Glutamatergic neuron (in vitro differentiated cells): ENCODE data around the gene SNX19. TPM values are rescaled to one million over a fixed set of nuclear protein-coding genes. Genes with fewer than 3 reads are reported as not detected.

Source experiments
- DNase-seq: peaks from one replicate; pipeline ENCODE4 v3.0.0; 2022
- H3K27ac Mint-ChIP-seq: one replicate; pipeline ENCODE4 v1.8.0; 2020; ENCODE audit warnings: mild to moderate bottlenecking, mixed read lengths, inconsistent platforms; ENCODE audit not compliant: unreplicated experiment
- H3K27me3 Mint-ChIP-seq: one replicate; pipeline ENCODE4 v1.8.0; 2020; ENCODE audit warnings: mild to moderate bottlenecking, moderate library complexity, mixed read lengths, inconsistent platforms; ENCODE audit not compliant: unreplicated experiment
- H3K36me3 Mint-ChIP-seq: one replicate; pipeline ENCODE4 v1.8.0; 2020; ENCODE audit warnings: mild to moderate bottlenecking, mixed read lengths, inconsistent platforms; ENCODE audit not compliant: unreplicated experiment
- H3K4me1 Mint-ChIP-seq: one replicate; pipeline ENCODE4 v1.8.0; 2020; ENCODE audit warnings: mild to moderate bottlenecking, low read depth, mixed read lengths, inconsistent platforms; ENCODE audit not compliant: unreplicated experiment
- H3K4me3 Mint-ChIP-seq: one replicate; pipeline ENCODE4 v1.8.0; 2020; ENCODE audit warnings: mild to moderate bottlenecking, mixed read lengths, inconsistent platforms; ENCODE audit not compliant: unreplicated experiment
- H3K9me3 Mint-ChIP-seq: one replicate; pipeline ENCODE4 v1.8.0; 2020; ENCODE audit warnings: mild to moderate bottlenecking, moderate library complexity, mixed read lengths, inconsistent platforms; ENCODE audit not compliant: unreplicated experiment
- total RNA-seq: library from RNA; stranded (reverse); fragmentation: NEBNext Ultra II Directional; extraction: Animal tissue kit (Norgen Biotek cat#: 25700); gene quantifications from one replicate; pipeline ENCODE4 v1.2.1, GENCODE V29; 2021; ENCODE audit not compliant: unreplicated experiment
- TF ChIP-seq, protein P1 (sequence below): fragments of 200-600 bp; sonication (generic); IDR thresholded peaks from one replicate; pipeline ENCODE4 v1.5.0; 2021; ENCODE audit not compliant: partially characterized antibody, unreplicated experiment

The SNX19 gene
- total RNA-seq, 1 donor from 2014 or later: 65.5 TPM

DNA sequence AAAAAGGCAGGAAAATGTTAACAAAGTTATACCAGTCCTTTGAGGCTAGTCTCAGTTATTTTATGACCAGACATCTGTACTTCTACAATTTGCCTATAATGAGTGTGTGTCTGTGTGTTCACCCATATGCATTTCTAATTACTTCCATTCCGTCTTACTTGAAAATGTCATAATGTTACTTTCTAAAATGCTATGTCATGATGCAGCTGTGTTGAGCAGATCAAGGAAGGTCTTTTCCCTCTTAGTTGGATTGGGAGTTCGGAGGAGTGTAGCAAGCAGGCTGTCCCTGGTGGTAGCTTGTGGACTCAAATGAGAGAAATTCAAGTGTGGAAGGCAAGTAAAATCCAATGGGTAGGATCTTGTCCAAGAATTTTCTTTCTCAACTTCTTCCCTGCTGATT is 3.0 kb downstream of the SNX19 start:
- Mint-ChIP-seq H3K36me3 (no peaks in the 10 kb centered on the region), H3K4me3 (no peak overlapping the region), H3K9me3 (peaks cover 4% of the 10 kb centered on the region), H3K27ac (no peak overlapping the region), H3K4me1 (peaks cover 2% of the 10 kb centered on the region), H3K27me3 (peaks cover 4% of the 10 kb centered on the region)
- no peak for DNase-seq
- TF ChIP-seq, protein P1, sequence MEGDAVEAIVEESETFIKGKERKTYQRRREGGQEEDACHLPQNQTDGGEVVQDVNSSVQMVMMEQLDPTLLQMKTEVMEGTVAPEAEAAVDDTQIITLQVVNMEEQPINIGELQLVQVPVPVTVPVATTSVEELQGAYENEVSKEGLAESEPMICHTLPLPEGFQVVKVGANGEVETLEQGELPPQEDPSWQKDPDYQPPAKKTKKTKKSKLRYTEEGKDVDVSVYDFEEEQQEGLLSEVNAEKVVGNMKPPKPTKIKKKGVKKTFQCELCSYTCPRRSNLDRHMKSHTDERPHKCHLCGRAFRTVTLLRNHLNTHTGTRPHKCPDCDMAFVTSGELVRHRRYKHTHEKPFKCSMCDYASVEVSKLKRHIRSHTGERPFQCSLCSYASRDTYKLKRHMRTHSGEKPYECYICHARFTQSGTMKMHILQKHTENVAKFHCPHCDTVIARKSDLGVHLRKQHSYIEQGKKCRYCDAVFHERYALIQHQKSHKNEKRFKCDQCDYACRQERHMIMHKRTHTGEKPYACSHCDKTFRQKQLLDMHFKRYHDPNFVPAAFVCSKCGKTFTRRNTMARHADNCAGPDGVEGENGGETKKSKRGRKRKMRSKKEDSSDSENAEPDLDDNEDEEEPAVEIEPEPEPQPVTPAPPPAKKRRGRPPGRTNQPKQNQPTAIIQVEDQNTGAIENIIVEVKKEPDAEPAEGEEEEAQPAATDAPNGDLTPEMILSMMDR: no peak

DNA sequence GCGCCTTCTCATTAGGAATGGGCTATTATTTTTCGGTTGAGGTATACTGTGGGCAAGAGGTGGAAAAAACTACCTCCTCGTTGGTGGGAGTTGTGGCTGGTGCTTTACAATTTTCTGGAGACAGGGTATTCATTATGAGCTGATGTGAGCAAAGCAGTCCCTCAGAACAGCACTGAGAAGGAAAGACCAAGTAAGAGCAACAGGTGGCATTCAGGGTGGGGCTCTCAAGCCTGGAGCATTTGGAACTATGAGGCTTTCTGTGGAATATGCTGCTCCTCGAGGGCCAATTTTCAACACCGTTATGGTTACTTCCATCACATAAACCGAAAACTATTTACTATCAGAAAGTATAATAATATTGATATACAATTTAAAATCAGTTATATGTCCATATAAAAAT is 3.7 kb downstream of the SNX19 start:
- Mint-ChIP-seq H3K4me3 (no peak overlapping the region), H3K27ac (no peak overlapping the region)

DNA sequence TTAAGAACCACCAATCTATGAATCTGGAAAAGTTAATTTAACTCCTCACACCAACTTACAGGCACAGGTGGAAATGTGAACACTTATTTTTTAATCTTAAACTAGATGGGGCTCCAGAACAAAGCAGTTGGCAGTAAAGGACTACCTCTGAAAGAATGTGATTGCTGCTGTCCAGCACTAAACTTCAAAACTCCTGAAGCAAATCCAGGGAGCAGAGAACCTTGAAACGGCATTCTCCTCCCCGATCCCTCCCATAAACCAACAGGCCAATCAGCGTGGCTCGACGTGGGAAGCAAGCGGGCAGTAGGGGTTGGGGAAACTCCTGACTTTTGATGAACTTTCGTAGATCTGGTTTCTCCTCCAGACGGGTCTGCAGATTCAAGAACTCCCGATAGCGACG is 5.0 kb downstream of the SNX19 start:
- DNase-seq: no peak
- Mint-ChIP-seq H3K27me3 (no peaks in the 10 kb centered on the region), H3K27ac (no peak overlapping the region), H3K4me1 (peaks cover 2% of the 10 kb centered on the region), H3K4me3 (no peak overlapping the region), H3K36me3 (no peaks in the 10 kb centered on the region), H3K9me3 (peaks cover 2% of the 10 kb centered on the region)
- TF ChIP-seq, protein P1: no peak

More for the DNA sequence above, 3.7 kb downstream of the SNX19 start:
- peaks cover 4% of the 10 kb centered on the region for H3K27me3 Mint-ChIP-seq
- no peaks in the 10 kb centered on the region for H3K36me3 Mint-ChIP-seq
- H3K4me1 Mint-ChIP-seq: peaks cover 2% of the 10 kb centered on the region
- DNase-seq: no peak
- peaks cover 4% of the 10 kb centered on the region for H3K9me3 Mint-ChIP-seq
- TF ChIP-seq, protein P1: no peak

DNA sequence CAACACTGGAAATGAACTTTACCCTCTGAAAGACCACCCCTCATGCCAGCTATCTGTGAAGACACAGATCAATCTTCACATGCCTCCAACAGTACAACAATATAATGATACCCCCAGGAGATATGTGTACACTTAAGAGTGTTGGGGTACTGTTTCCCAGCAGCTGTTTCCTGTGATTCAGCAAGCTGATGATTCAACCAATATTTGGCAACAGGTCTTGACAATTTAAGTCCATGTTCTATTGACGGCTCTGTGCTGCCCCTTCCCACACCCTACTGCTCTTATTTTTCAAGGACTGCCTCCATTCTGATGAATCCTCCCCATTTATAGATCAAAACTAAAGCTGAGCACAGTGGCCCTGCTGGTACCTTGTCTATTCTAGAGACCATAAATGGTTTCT is 6.6 kb downstream of the SNX19 start:
- no peak for DNase-seq
- no peak overlapping the region for H3K27ac Mint-ChIP-seq
- H3K9me3 Mint-ChIP-seq: no peaks in the 10 kb centered on the region
- TF ChIP-seq, protein P1: no peak
- H3K36me3 Mint-ChIP-seq: no peaks in the 10 kb centered on the region
- H3K4me1 Mint-ChIP-seq: no peaks in the 10 kb centered on the region
- no peak overlapping the region for H3K4me3 Mint-ChIP-seq
- H3K27me3 Mint-ChIP-seq: no peaks in the 10 kb centered on the region

DNA sequence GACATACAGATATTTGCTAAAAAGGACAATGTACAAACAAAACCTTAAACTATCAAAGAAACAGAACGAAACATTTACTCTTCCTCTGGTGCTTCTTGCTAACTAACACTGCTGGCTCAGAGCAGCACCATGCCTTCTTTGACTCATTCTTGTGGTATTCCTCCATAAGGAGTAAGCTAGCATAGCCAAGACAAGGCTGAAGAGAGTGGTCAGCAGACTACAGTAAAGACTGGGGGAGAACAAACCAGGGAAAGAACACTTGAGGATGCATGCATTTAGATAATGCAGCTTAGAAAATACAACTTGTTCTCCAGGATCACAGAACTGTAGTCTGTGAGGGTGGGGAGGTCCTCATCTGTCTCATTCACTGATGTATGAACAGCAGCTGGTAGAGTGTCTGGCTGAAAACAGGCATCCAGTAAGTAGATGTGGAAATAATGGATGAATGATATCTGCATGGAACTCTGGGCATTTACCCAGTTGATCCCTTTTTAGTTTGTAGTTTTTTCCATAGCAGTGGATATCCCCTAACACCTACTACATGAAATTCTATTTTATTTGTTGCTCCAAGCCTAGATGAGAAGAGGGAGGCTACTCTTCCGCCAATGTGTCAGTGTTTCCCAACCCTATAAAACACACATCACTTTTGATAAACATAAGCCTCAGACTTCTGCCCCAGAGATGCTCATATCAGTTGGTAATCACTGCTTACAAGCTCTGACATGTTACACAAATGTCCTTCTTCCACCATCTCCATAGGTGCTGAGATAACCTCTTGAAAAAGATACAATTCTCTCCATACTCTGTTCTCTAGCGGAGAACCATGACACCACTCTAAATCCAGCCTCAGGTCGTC is 7.3 kb downstream of the SNX19 start:
- no peak overlapping the region for H3K27ac Mint-ChIP-seq

More for the DNA sequence above, 7.3 kb downstream of the SNX19 start:
- Mint-ChIP-seq H3K27me3 (no peaks in the 10 kb centered on the region), H3K36me3 (no peaks in the 10 kb centered on the region), H3K4me1 (no peaks in the 10 kb centered on the region), H3K4me3 (no peak overlapping the region), H3K9me3 (no peaks in the 10 kb centered on the region)
- TF ChIP-seq, protein P1: no peak
- DNase-seq: no peak
